Adrenal gland (tissue), 5 donors: ENCODE results near the gene PSMB2.

Source experiments
- POLR2A ChIP-seq, 2 donors: fragments of 450-650 bp; IDR thresholded peaks; one replicate each; pipeline ENCODE4 v1.6.1; 2017; ENCODE audit warnings: antibody characterized with exemption in 2 of 2, mild to moderate bottlenecking in 2 of 2, moderate library complexity in 1 of 2
- TF ChIP-seq, protein P1 (sequence below), 6 experiments: fragments of 450-650 bp in 4 of 6; fragments of 200-600 bp in 2 of 6; sonication (generic) in 1 of 6; IDR thresholded peaks; 1 replicate in 5 of 6; 2 replicates in 1 of 6; pipeline versions ENCODE4 v1.5.1 to v1.8.0; 2016 to 2021; ENCODE audit warnings: antibody characterized with exemption in 6 of 6, mild to moderate bottlenecking in 2 of 6, moderate library complexity in 1 of 6
- donor health status: DM: no; HTN: no; CAD: no.

DNA sequence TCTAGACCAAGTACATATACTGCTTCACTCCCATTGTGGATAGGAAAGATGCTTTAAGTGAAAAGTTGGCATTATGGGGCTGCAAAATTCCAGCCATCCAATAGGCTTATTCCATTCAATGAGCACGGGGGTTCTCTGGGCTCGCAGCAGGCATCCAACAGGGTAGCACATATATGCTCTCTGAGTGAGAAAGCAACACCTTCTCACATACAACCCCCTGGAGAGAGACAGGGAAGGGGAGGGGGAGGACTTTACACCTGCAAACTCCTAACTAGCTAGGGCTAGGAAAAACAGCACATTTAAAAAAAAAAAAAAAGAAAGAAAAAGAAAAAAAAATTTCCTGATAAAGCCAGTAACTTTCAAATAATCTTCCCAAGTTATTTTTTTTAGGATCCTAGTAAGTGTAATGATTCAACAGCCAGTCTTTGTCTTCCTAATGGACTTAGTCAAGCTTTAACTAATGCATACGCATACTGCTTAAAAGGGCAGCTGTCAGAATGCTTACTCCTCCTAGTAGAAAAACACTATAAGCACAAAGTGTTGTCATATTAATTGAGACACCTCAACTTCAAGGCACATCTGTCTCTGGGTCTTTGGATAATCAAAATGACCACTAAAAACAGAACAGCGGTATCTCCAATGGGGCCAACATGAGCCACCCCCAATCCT lies 18.7 kb downstream of the PSMB2 start:
- TF ChIP-seq, protein P1, sequence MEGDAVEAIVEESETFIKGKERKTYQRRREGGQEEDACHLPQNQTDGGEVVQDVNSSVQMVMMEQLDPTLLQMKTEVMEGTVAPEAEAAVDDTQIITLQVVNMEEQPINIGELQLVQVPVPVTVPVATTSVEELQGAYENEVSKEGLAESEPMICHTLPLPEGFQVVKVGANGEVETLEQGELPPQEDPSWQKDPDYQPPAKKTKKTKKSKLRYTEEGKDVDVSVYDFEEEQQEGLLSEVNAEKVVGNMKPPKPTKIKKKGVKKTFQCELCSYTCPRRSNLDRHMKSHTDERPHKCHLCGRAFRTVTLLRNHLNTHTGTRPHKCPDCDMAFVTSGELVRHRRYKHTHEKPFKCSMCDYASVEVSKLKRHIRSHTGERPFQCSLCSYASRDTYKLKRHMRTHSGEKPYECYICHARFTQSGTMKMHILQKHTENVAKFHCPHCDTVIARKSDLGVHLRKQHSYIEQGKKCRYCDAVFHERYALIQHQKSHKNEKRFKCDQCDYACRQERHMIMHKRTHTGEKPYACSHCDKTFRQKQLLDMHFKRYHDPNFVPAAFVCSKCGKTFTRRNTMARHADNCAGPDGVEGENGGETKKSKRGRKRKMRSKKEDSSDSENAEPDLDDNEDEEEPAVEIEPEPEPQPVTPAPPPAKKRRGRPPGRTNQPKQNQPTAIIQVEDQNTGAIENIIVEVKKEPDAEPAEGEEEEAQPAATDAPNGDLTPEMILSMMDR (IDR thresholded peaks at IDR 0.05) = no peak
- no peak for TF ChIP-seq POLR2A (IDR thresholded peaks at IDR 0.05)
